BLaER1 (cell line): ENCODE measurements around the gene TPSB2.
"Not testable (repeated sequence)": the region's sequence is repeated elsewhere in the genome, so short reads cannot be mapped to it uniquely, and the experiment has no call there.

Source experiments
- H3K27ac ChIP-seq: shearing (Covaris generic); formaldehyde crosslinking; 2 replicates; pipeline ENCODE4 v1.8.1; 2022
- H3K27me3 ChIP-seq: shearing (Covaris generic); formaldehyde crosslinking; 2 replicates; pipeline ENCODE4 v1.8.1; 2022
- H3K36me3 ChIP-seq: shearing (Covaris generic); formaldehyde crosslinking; 2 replicates; pipeline ENCODE4 v1.8.1; 2022
- H3K4me1 ChIP-seq: shearing (Covaris generic); formaldehyde crosslinking; 2 replicates; pipeline ENCODE4 v1.8.1; 2022
- H3K4me2 ChIP-seq: shearing (Covaris generic); formaldehyde crosslinking; 2 replicates; pipeline ENCODE4 v1.8.1; 2022
- H3K4me3 ChIP-seq: shearing (Covaris generic); formaldehyde crosslinking; 2 replicates; pipeline ENCODE4 v1.8.1; 2022
- H3K9ac ChIP-seq: shearing (Covaris generic); formaldehyde crosslinking; 2 replicates; pipeline ENCODE4 v1.8.1; 2022
- H3K9me3 ChIP-seq: shearing (Covaris generic); formaldehyde crosslinking; 2 replicates; pipeline ENCODE4 v1.8.1; 2022
- H4K20me1 ChIP-seq: shearing (Covaris generic); formaldehyde crosslinking; 2 replicates; pipeline ENCODE4 v1.8.1; 2022
- Cebpa-rat ChIP-seq: shearing (Covaris generic); IDR thresholded peaks from 2 replicates; pipeline ENCODE4 v1.8.1; 2022

TPSB2 gene

DNA sequence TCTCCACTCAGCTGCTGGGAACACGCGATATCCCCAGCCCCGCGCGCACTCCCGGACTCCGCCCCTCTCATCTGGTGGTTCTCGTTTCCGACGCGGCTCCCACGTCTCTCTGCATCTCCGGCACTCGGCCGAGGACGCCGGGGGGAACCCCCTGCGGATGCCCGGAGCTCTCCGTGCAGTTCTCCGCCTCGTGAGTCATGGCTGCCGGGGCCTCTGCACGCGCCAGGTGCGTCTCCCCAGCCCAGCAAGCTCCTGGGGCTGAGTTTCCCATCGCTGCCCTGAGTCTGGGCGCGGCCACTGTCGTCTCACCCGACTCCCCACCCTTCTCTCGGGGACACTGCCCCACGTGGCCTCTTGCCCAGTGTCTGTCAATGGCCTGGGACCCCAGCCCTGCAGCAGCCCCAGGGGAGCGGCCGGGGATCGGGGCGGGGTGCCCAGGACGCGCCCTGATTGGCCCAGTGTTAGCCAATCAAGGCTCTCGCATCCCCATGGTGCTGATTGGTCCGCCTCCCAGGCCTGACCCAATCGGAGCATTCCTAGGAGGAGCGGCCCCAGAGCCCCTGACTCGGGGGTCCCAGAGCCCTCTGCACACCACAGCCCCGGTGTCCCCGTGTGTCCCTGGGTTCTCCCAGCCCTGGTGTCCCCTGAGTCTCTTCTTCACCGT is 23.8 kb upstream of the TPSB2 start:
- not testable (repeated sequence) for H3K4me3 ChIP-seq
- Histone ChIP-seq H4K20me1 (peaks cover 18% of the 10 kb centered on the region; the same call in 1 of the 2 replicates), H3K27me3 (peaks cover 24% of the 10 kb centered on the region)

GRCh38 chr16:1249031-1249755 is 19.2 kb upstream of the TPSB2 start:
- H3K4me1 ChIP-seq: peaks cover 13% of the 10 kb centered on the region
- not testable (repeated sequence) for H3K9ac ChIP-seq, H3K4me3 ChIP-seq, H3K9me3 ChIP-seq, H3K27ac ChIP-seq, H4K20me1 ChIP-seq, H3K36me3 ChIP-seq, H3K27me3 ChIP-seq, H3K4me2 ChIP-seq

More for the DNA sequence above, 23.8 kb upstream of the TPSB2 start:
- not testable (repeated sequence) for H3K4me2 ChIP-seq, H3K9me3 ChIP-seq, H3K36me3 ChIP-seq, H3K4me1 ChIP-seq, H3K27ac ChIP-seq, H3K9ac ChIP-seq

DNA sequence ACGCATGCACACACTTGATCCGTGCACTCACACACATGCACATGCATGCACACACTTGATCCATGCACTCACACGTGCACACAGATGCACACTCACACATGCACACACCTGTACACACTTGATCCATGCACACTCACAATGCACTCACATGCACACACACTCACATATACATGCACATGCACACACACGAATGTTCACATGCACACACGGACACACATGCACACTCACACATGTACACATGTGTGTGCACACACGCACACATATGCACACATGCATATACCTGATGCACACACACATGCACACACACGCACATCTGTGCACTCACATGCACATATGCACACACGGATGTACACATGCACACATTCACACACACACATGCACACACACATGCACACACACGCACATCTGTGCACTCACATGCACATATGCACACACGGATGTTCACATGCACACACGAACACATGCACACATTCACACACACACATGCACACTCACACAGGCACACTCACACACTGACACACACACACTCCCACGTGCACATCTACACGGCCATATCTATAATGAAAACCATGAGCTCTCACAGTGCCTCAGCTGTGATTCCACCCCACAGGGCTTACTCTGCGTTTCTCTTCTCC is 18.0 kb upstream of the TPSB2 start:
- H3K4me3 ChIP-seq, H3K9me3 ChIP-seq, H3K27me3 ChIP-seq, H3K9ac ChIP-seq, H3K4me2 ChIP-seq, H3K27ac ChIP-seq, H3K36me3 ChIP-seq, H4K20me1 ChIP-seq: not testable (repeated sequence)
- H3K4me1 ChIP-seq: peaks cover 13% of the 10 kb centered on the region

DNA sequence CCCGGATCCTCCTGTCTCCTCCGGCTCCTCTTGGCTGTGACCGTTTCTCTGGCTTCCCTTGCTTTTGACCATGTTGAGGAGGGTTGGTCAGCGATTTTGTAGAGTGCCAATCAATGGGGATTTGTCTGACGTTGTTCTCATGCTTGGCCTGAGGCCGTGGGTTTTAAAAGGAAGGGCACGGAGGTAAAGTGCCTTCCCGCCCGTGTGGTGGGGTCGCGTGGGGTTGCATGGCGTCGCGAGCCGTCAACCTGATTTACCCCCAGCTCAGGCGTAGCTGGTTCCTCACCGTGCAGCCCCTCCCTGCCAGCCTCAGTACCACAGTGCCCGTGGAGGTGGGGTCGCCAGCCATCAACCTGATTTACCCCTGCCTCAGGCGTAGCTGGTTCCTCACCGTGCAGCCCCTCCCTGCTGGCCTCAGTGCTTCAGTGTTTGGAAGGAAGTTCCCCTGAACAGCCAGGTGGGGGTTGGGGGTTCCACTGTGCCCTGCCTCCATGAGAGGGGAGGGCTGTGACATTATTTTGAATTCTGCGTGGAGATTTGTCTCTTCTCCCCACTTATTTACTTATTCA is 15.6 kb upstream of the TPSB2 start:
- Histone ChIP-seq H3K9ac (no peak overlapping the region), H4K20me1 (no peaks in the 10 kb centered on the region), H3K27ac (no peak overlapping the region), H3K4me3 (no peak overlapping the region), H3K36me3 (no peaks in the 10 kb centered on the region), H3K27me3 (no peaks in the 10 kb centered on the region), H3K4me1 (peaks cover 13% of the 10 kb centered on the region), H3K4me2 (no peak overlapping the region), H3K9me3 (no peaks in the 10 kb centered on the region)
- no peak for TF ChIP-seq Cebpa-rat

- H3K9me3 ChIP-seq: no peaks in the 10 kb centered on the region
- H3K4me1 ChIP-seq: peaks cover 13% of the 10 kb centered on the region
- H3K9ac ChIP-seq: no peak overlapping the region
- no peak overlapping the region for H3K4me2 ChIP-seq
- H3K27ac ChIP-seq: no peak overlapping the region
- no peaks in the 10 kb centered on the region for H3K27me3 ChIP-seq
- no peaks in the 10 kb centered on the region for H4K20me1 ChIP-seq
- TF ChIP-seq Cebpa-rat: no peak
- H3K36me3 ChIP-seq: no peaks in the 10 kb centered on the region
- no peak overlapping the region for H3K4me3 ChIP-seq
Observed at GRCh38 chr16:1244881-1245280, 14.9 kb upstream of the TPSB2 start.

- not testable (repeated sequence) for H3K27me3 ChIP-seq, H3K4me2 ChIP-seq, H3K9me3 ChIP-seq, H4K20me1 ChIP-seq, H3K27ac ChIP-seq, H3K4me3 ChIP-seq, H3K36me3 ChIP-seq, H3K9ac ChIP-seq
- H3K4me1 ChIP-seq: peaks cover 13% of the 10 kb centered on the region
Observed at GRCh38 chr16:1243907-1244850, 14.2 kb upstream of the TPSB2 start.

DNA sequence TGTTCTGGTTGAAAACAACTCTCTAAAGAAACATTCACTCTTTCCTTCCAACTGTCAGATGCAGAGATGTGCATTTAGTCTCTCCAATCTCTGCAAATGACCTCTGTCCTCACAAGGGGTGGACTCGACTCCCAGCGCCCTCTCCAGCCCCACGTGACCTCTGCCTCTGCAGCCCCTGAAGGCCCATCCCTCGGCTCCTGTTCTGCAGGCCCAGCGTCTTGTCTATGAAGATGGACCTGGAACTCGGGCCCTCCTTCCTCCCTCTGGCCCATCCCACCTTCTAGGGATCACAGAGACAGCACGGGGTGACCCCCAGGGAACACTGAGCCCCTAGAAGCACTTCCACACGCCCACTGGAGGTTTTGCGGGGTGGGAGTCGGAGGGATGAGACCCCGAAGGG is 13.4 kb upstream of the TPSB2 start:
- H3K4me3 ChIP-seq, H4K20me1 ChIP-seq: not testable (repeated sequence)
- H3K4me1 ChIP-seq: peaks cover 13% of the 10 kb centered on the region

GRCh38 chr16:1241081-1241480 is 11.1 kb upstream of the TPSB2 start:
- not testable (repeated sequence) for H3K9me3 ChIP-seq

More for the DNA sequence above, 13.4 kb upstream of the TPSB2 start:
- not testable (repeated sequence) for H3K9me3 ChIP-seq, H3K27ac ChIP-seq, H3K9ac ChIP-seq, H3K36me3 ChIP-seq, H3K27me3 ChIP-seq, H3K4me2 ChIP-seq

GRCh38 chr16:1240436-1240835 is 10.5 kb upstream of the TPSB2 start, which contains the start of gene TPSAB1:
Gene TPSAB1 (plus strand): TSS chr16:1240705. CDS start chr16:1240939, 234 bp downstream.
- not testable (repeated sequence) for H3K27me3 ChIP-seq, H3K9me3 ChIP-seq, H3K9ac ChIP-seq, H4K20me1 ChIP-seq, H3K36me3 ChIP-seq, H3K4me3 ChIP-seq, H3K4me2 ChIP-seq, H3K27ac ChIP-seq, H3K4me1 ChIP-seq

More at GRCh38 chr16:1241081-1241480, 11.1 kb upstream of the TPSB2 start:
- not testable (repeated sequence) for H3K4me2 ChIP-seq, H3K9ac ChIP-seq, H4K20me1 ChIP-seq, H3K27ac ChIP-seq, H3K4me3 ChIP-seq, H3K4me1 ChIP-seq, H3K36me3 ChIP-seq, H3K27me3 ChIP-seq

- not testable (repeated sequence) for H3K27me3 ChIP-seq, H3K9ac ChIP-seq, H3K9me3 ChIP-seq, H3K4me2 ChIP-seq, H4K20me1 ChIP-seq, H3K4me1 ChIP-seq, H3K27ac ChIP-seq, H3K36me3 ChIP-seq, H3K4me3 ChIP-seq
Observed at GRCh38 chr16:1239575-1239974, 9.6 kb upstream of the TPSB2 start.

- H3K9ac ChIP-seq, H3K27ac ChIP-seq, H3K9me3 ChIP-seq, H3K4me1 ChIP-seq, H3K36me3 ChIP-seq, H3K27me3 ChIP-seq, H3K4me3 ChIP-seq, H4K20me1 ChIP-seq: not testable (repeated sequence)
- H3K4me2 ChIP-seq: peak overlapping the region; percentile 45
Observed at GRCh38 chr16:1238909-1239308, 8.9 kb upstream of the TPSB2 start.
